HG02798 (cell line): ENCODE data around the gene RAG1.

ENCODE experiments used
- ATAC-seq: cut with Tn5 transposase; IDR thresholded peaks from one replicate; pipeline ENCODE4 v1.9.1; 2021; ENCODE audit warnings: mild to moderate bottlenecking; ENCODE audit not compliant: unreplicated experiment, poor library complexity

Gene RAG1

GRCh38 chr11:36588099-36588498 lies 20.3 kb downstream of the RAG1 start:
- no peak for ATAC-seq

GRCh38 chr11:36590513-36590912 lies 22.7 kb downstream of the RAG1 start:
- ATAC-seq, result no peak

GRCh38 chr11:36591433-36591832 lies 23.6 kb downstream of the RAG1 start:
- no peak for ATAC-seq

DNA sequence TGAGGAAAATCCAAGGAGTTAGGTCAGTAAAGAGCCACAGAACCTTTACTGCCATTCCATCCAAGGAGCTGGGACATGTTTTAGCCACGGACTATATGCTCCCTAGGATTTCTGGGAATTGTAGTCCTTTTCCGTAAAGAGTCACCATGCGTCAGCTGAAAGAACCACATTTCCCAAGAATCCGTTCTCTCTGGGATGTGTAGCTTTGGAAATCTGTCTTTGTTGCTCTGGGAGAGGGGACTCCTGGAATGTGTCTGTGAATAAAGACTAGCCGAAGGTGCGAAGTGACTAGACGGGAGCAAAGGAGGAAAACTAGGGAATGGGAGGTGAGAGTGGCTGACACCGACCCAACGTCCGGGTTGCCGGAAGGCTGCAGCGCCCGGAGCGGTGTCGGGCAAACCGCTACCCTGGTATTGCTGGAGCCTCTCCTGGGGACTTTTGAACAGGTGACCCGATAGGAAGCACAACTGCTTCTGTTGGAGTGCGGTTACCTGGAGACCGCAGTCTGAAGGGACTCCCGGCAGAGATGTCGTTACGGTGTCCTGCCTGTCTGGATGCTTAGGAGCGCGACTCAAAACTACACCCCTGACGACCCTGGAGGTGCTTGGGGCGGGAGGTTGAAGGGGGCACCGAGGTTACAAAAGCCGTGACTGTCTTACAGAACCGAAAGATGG lies 26.6 kb downstream of the RAG1 start, which contains the start of gene IFTAP:
Gene IFTAP (plus strand): TSS at position 187 of the 674 bp plus-strand sequence. CDS start 15,602 bp downstream, outside the sequence.
- peak; percentile 92 for ATAC-seq

GRCh38 chr11:36596880-36597279 lies 29.1 kb downstream of the RAG1 start:
- no peak for ATAC-seq

- ATAC-seq, result no peak
These were observed 30.2 kb downstream of the RAG1 start, which contains the start of gene RAG2 for GRCh38 chr11:36598051-36598450. TSS of gene RAG2 (minus strand) at chr11:36598236. CDS start at chr11:36594168, 4,068 bp downstream.

DNA sequence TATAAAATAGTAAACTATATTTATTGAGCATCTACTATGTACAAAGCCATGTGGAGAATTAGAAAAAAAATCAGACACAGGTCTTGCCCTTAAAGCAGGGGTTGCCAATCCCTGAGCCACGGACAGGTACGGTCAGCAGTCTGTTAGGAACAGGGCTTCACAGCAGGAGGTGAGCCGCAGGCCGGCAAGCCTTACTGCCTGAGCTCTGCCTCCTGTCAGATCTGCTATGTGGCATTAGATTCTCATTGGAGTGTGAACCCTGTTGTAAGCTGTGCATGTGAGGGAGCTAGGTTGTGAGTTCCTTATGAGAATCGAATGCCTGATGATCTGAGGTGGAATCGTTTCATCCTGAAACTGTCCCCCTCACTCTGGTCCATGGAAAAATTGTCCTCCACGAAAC lies 32.4 kb downstream of the RAG1 start:
- ATAC-seq, result no peak

GRCh38 chr11:36601155-36601554 lies 33.3 kb downstream of the RAG1 start:
- no peak for ATAC-seq

DNA sequence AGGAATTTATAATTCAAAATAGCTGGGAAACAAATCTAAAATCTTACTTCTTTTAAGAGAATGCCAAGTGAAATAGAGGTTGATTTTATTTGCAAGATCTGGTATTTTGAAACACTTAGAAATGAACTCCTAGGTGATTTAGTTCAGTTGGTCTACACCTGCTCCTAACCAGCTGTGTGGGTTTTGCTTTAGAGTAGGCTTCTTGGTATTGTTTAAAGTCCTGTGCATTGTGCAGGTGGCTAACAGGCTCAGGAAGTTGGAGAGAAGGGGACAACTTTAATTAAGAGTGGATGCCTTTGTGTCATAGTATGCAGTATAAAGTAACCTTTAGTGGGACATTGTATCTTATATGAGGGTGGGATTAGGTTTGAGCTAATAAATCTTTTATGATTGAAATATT lies 34.3 kb downstream of the RAG1 start:
- no peak for ATAC-seq

DNA sequence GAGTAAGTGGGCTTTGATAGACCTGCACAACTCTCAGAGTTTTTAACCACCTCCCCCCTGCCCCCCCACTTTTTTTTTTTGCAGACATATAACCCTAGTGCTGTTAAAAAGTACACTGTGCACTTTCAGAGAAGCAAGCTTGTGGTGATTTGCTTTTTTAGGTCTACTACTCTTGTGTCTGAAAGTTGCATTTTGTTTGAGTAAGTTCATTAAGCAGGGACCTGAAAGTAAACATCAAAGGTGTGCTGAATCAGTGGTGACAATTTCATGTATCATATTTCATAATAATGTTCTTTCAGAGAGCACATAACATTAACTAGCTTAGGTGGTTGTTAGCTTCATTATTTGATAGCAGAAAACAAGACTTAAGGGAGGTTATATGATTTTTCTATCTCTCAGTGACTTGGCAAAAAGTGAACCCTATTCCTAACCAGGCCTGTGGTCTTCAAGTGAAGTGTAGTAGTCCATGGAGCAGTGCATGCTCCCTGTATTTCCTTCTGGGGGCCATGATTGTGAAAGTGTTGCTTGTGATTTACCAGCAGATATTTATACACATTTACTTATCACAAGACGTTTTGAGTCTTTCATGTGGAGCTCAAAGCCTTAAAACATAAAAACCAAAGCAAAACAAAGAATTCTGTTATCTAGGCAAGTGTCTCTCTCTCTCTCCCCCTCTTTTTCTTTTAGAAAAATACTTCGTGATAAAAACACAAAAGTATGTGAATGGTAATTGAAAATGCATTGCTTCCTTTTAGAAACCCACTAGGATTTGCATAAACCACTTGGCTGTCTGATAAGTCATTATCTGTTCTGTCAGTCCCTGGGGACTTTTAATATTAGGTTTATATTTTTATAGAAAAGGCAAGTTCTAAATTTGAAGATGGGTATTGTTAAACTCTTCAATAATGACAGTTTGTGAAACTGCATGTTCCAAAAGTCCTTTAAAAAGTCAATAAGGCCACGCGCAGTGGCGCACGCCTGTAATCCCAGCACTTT lies 37.7 kb downstream of the RAG1 start:
- ATAC-seq, result peak; percentile 40

GRCh38 chr11:36608491-36609199 lies 40.8 kb downstream of the RAG1 start:
- ATAC-seq, result no peak

DNA sequence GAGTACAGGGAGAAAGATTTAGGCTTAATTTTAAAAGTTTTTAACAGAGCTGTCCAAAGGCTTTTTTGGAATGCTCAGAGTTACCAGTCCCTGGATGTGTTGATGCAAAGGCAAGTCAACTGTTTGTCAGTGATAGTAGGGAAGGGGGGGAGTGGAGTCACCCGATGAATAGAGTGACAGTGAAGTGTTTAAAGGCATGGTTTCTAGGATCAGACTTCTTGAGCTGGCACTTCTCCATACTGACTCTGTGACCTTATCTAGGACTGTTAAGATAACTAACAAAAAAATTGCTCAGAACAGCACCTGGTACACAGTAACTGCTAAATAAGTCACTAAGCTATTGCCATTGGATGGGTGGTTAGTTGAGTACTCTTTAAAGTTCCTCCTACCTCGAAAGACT lies 41.6 kb downstream of the RAG1 start:
- no peak for ATAC-seq

DNA sequence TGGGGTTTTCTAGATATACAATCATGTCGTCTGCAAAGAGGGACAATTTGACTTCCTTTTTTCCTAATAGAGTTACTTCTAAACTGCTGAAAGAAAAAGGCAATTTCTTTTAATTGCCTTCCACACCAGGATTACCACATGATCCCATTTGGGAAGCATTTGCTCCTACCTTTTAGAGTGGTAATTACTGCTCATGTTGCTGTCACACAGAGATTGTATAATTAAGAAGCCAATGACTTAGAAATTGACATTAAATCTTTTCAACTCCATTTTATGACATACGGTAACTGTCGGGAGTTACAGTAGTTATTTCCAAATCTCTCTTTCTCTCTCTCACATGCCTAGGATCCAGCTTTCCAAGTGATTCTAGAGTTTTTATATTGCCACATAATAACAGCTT lies 48.0 kb downstream of the RAG1 start:
- ATAC-seq, result no peak

DNA sequence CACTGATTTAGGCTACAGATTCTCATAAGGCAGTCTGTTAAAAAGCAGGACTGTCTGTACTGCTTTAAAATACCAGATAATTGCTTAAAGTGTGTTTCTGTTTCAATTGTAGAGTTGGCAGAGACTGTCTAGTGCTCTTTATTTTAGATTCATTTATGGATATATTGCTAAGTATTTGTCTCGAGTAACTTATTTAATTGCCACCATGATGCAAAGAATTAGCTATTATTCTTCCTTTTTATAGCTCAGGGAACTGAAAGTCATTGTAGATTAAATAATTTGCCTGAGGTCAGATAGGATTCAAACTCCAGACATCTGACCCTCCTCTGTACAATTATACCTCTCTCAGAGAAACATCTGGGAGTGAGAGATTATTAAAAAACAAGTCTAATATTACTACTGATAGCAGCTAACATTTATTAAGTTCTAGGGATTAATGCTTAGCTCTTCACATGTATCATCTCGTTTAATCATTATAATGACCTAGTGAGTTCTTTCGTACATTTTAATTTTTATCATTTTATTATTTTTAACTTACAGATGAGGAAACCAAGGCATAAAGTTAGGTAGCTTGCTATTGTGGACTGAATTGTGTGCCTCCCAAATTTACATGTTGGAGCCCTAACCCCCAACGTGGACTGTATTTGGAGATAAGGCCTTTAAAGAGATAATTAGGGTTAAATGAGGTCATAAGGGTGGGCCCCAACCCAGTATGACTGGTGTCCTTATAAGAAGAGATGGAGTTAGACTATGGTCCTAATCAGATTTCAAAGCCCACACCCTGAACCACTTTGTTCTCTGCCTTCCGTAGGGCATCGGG lies 49.9 kb downstream of the RAG1 start:
- no peak for ATAC-seq

DNA sequence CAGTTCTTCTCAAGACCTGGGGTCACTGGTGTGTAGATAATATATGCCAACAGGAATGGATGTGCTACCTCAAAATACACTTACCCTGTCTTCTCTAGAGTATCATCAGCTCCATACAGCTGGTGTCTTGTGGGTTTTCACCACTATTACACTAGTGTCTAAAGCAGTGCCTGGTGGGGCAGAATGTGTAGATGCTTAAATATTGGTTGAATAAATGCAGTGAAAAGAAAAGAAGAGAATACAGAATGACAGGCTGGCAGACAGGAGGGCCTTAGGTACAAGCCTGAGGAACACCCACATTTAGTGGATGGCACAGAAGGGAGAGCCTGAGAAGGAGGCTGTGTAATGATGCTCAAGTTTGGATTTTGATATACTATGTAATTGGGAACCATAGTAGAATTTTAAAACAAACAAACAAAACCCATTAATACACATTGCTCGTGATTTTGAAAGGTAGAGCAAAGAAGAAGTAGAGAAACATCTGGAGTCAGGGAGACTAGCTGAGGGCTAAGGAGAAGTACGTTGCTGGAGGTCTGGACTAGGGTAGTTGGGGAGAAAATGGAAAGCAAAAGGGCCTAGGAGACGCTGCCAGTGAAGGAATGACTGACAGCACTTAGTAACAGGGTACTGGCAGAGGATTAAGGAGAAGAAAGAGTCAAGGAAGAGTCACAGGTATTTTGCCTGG lies 50.7 kb downstream of the RAG1 start:
- ATAC-seq, result no peak

DNA sequence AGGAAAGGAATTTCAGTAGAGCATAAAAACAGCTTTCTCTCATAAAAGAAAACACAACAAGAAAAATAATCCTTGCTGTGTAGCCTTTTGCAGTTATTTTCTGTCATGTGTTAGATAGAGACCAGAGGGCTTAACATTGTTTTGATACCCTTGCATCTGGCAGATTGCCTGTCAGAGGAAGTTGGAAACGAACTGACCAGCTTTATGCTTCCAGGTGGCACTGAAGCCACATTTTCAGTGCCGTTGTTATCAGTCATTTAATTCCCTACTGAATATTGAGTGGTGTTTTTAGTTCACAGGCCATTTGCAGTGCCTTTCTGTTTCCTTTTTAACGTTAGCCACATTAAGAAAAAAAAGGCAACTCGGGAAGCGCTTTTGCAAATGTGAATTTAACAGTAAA lies 51.7 kb downstream of the RAG1 start:
- no peak for ATAC-seq

DNA sequence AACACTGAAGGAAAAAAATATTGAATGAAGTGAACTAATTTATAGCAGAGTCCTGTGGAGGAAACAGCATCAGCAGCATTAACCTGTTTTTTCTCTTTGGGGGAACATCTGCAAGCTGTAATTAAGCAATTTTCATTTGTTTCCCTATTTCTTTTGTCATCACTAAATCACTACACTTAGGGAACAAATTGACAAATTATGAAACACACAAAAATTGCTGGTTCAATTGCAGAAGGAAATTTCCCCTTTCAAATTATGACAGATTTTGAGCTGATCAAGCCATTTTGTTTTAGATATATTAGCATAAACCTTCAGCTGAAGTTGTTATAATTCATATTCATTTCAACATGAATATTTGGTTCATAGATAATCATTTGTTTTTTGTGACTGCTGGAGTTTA lies 52.4 kb downstream of the RAG1 start:
- no peak for ATAC-seq

GRCh38 chr11:36622431-36623136 lies 54.8 kb downstream of the RAG1 start:
- peak; percentile 52 for ATAC-seq

DNA sequence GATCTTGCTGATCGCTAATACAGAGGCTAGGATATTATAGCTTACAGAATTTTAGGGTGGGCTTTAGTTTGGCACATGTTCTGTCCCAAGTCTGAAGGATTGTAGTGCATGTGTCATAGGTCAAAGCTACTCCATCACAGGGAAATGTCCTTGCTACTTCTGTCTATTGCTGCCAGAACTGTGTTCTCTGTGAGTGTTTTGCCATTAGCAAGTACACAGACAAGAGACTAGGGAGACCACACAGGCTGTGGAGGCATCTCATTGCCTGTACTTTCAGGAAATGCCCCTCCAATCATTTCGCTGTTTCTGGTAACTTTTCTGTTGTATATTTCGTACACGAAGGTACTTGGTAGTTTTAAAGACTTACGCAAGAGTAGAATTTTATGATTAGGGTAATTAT lies 55.7 kb downstream of the RAG1 start:
- no peak for ATAC-seq
